Loucy (cell line): Measurements from ENCODE around the gene PDLIM3.

Experiments used
- EZH2phosphoT487 ChIP-seq: fragments of 200-600 bp; IDR thresholded peaks from 2 replicates; pipeline ENCODE4 v1.6.1; 2018; ENCODE audit warnings: antibody characterized with exemption, mild to moderate bottlenecking, moderate library complexity, borderline replicate concordance
- TF ChIP-seq, protein P1 (sequence below): fragments of 200-600 bp; sonication (generic); conservative IDR thresholded peaks from 2 replicates; pipeline ENCODE4 v1.5.1; 2014; ENCODE audit warnings: mild to moderate bottlenecking, antibody characterized with exemption, low read length

DNA sequence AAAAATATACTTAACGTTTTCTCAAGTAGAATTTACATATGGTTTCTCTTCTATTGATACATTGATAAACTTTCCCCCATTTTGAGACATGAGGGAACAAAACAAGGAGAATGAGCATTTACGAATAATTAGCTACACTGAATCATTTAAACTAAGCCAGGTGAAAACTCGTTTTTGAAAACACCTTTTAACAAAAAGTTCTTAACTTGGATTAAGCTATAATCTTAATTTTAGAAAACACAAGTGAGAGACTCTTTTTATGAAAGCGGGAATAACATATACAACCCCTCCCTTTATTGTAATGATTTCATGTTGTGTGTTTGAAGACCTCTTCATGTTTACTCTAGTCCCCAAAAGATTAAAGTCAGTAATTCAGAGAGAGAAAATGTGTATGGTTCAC, 20.1 kb downstream of the PDLIM3 start:
- TF ChIP-seq, protein P1, sequence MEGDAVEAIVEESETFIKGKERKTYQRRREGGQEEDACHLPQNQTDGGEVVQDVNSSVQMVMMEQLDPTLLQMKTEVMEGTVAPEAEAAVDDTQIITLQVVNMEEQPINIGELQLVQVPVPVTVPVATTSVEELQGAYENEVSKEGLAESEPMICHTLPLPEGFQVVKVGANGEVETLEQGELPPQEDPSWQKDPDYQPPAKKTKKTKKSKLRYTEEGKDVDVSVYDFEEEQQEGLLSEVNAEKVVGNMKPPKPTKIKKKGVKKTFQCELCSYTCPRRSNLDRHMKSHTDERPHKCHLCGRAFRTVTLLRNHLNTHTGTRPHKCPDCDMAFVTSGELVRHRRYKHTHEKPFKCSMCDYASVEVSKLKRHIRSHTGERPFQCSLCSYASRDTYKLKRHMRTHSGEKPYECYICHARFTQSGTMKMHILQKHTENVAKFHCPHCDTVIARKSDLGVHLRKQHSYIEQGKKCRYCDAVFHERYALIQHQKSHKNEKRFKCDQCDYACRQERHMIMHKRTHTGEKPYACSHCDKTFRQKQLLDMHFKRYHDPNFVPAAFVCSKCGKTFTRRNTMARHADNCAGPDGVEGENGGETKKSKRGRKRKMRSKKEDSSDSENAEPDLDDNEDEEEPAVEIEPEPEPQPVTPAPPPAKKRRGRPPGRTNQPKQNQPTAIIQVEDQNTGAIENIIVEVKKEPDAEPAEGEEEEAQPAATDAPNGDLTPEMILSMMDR, result no peak
- TF ChIP-seq EZH2phosphoT487, result no peak
